ENCODE measurements around the gene SRF. TPM values are rescaled to one million over a fixed set of nuclear protein-coding genes. Genes with fewer than 3 reads are reported as not detected.

The SRF gene
- total and polyA plus RNA-seq, 9 donors, result 21.0 to 73.3 (median 32.3) TPM

GRCh38 chr6:43175676-43176422 lies 4.8 kb downstream of the SRF start:
- Histone ChIP-seq H3K27me3 (no peaks in the 10 kb centered on the region), H3K9me3 (no peaks in the 10 kb centered on the region), H3K36me3 (no peaks in the 10 kb centered on the region), H3K27ac (no peak overlapping the region), H3K4me3 (no peak overlapping the region), H3K4me1 (ENCODE audit: insufficient read depth) (peaks cover 14% of the 10 kb centered on the region)
- intact Hi-C loops (cut with DNase I), result no loop called here
- TF ChIP-seq POLR2A (IDR thresholded peaks at IDR 0.05) (no peak), CTCF (IDR thresholded peaks at IDR 0.05) (no peak), EP300 (IDR thresholded peaks at IDR 0.05) (no peak)
- 83 to 91% (median 88%) methylated on average over 11 of the region's 11 CpGs for WGBS, 3 donors
- DNase-seq, result no peak

GRCh38 chr6:43176423-43176786 lies 5.3 kb downstream of the SRF start:
- Histone ChIP-seq H3K9me3 (no peaks in the 10 kb centered on the region), H3K4me3 (no peak overlapping the region), H3K36me3 (no peaks in the 10 kb centered on the region), H3K27me3 (no peaks in the 10 kb centered on the region), H3K27ac (no peak overlapping the region), H3K4me1 (ENCODE audit: insufficient read depth) (peaks cover 14% of the 10 kb centered on the region)
- no peak for DNase-seq
- intact Hi-C loops (cut with DNase I), result no loop called here
- TF ChIP-seq POLR2A (IDR thresholded peaks at IDR 0.05) (no peak), EP300 (IDR thresholded peaks at IDR 0.05) (no peak), CTCF (IDR thresholded peaks at IDR 0.05) (no peak)
- WGBS, 3 donors, result 88 to 91% (median 88%) methylated on average over 6 of the region's 6 CpGs

- TF ChIP-seq EP300 (IDR thresholded peaks at IDR 0.05) (no peak), POLR2A (IDR thresholded peaks at IDR 0.05) (no peak), CTCF (IDR thresholded peaks at IDR 0.05) (no peak)
- peaks cover 10% of the 10 kb centered on the region for H3K4me1 ChIP-seq (ENCODE audit: insufficient read depth)
- H3K27me3 ChIP-seq, result no peaks in the 10 kb centered on the region
- no peak overlapping the region for H3K4me3 ChIP-seq
- 84 to 85% (median 84%) methylated on average over 12 of the region's 12 CpGs for WGBS, 3 donors
- no peaks in the 10 kb centered on the region for H3K36me3 ChIP-seq
- intact Hi-C loops (cut with DNase I), result no loop called here
- no peak for DNase-seq
- H3K9me3 ChIP-seq, result no peaks in the 10 kb centered on the region
- H3K27ac ChIP-seq, result no peak overlapping the region
Measured at GRCh38 chr6:43178150-43178549, 7.1 kb downstream of the SRF start.

GRCh38 chr6:43178951-43179830 lies 8.1 kb downstream of the SRF start:
- Histone ChIP-seq H3K27ac (no peak overlapping the region), H3K27me3 (no peaks in the 10 kb centered on the region), H3K9me3 (no peaks in the 10 kb centered on the region), H3K36me3 (no peaks in the 10 kb centered on the region), H3K4me1 (ENCODE audit: insufficient read depth) (peaks cover 4% of the 10 kb centered on the region), H3K4me3 (no peak overlapping the region)
- WGBS, 3 donors, result 70 to 81% (median 78%) methylated on average over 20 of the region's 20 CpGs
- no peak for DNase-seq
- TF ChIP-seq CTCF (IDR thresholded peaks at IDR 0.05) (no peak), EP300 (IDR thresholded peaks at IDR 0.05) (no peak), POLR2A (IDR thresholded peaks at IDR 0.05) (no peak)
- intact Hi-C loops (cut with DNase I), result loop anchor here in 1 of 4 donors (1.0 kb wide), 1 partner anchor 151 kb away; no protein-coding TSS in a partner anchor
